Fibroblast of lung (primary cell): ENCODE data around the gene AFF4. TPM values are rescaled to one million over a fixed set of nuclear protein-coding genes. Genes with fewer than 3 reads are reported as not detected.
A peak's percentile ranks its signal among the peaks of the same experiment; 100 is the strongest.
"Not testable (repeated sequence)": the region's sequence is repeated elsewhere in the genome, so short reads cannot be mapped to it uniquely, and the experiment has no call there.

Source experiments
- DNase-seq, 2 donors: peaks; one replicate each; pipeline versions ENCODE4 v3.0.0 to v3.0.0-alpha.2; 2010; ENCODE audit warnings: low read depth in 2 of 2
- H2AFZ ChIP-seq: 2 replicates; pipeline ENCODE4 v1.5.1; 2012; ENCODE audit warnings: low read length, control low read depth, inconsistent platforms
- H3K27ac ChIP-seq: 2 replicates; pipeline ENCODE4 v1.5.1; 2011; ENCODE audit warnings: low read length, control low read depth; ENCODE audit not compliant: insufficient read depth
- H3K27me3 ChIP-seq: 2 replicates; pipeline ENCODE4 v1.5.1; 2011; ENCODE audit warnings: mild to moderate bottlenecking, low read length; ENCODE audit not compliant: control insufficient read depth, insufficient read depth
- H3K36me3 ChIP-seq: 2 replicates; pipeline ENCODE4 v1.5.1; 2011; ENCODE audit warnings: low read length; ENCODE audit not compliant: control insufficient read depth, insufficient read depth
- H3K4me1 ChIP-seq: 2 replicates; pipeline ENCODE4 v1.5.1; 2011; ENCODE audit warnings: low read length; ENCODE audit not compliant: control insufficient read depth, insufficient read depth; ENCODE audit errors: extremely low read depth
- H3K4me2 ChIP-seq: 2 replicates; pipeline ENCODE4 v1.5.1; 2011; ENCODE audit warnings: low read length, control low read depth; ENCODE audit not compliant: insufficient read depth; ENCODE audit errors: extremely low read depth
- H3K4me3 ChIP-seq, 4 experiments: fragments of 200-600 bp in 1 of 4; sonication (generic) in 1 of 4; replicated peaks in 1 of 4; 2 replicates each; pipeline ENCODE4 v1.5.1; 2011 to 2016; ENCODE audit warnings: low read length in 4 of 4, low read depth in 3 of 4, mild to moderate bottlenecking in 3 of 4, control low read depth in 2 of 4, inconsistent platforms in 1 of 4, mixed read lengths in 1 of 4; ENCODE audit not compliant: insufficient read depth in 1 of 4; ENCODE audit errors: control extremely low read depth in 1 of 4
- H3K79me2 ChIP-seq: 2 replicates; pipeline ENCODE4 v1.5.1; 2012; ENCODE audit warnings: mild to moderate bottlenecking, low read length, inconsistent platforms; ENCODE audit not compliant: control insufficient read depth, insufficient read depth
- H3K9ac ChIP-seq: 2 replicates; pipeline ENCODE4 v1.5.1; 2011; ENCODE audit warnings: mild to moderate bottlenecking, low read length, control low read depth; ENCODE audit not compliant: insufficient read depth
- H3K9me3 ChIP-seq: 2 replicates; pipeline ENCODE4 v1.5.1; 2012; ENCODE audit warnings: low read depth, low read length; ENCODE audit not compliant: control insufficient read depth, insufficient read depth
- H4K20me1 ChIP-seq: 2 replicates; pipeline ENCODE4 v1.5.1; 2011; ENCODE audit warnings: low read length; ENCODE audit not compliant: control insufficient read depth, insufficient read depth; ENCODE audit errors: extremely low read depth
- CTCF ChIP-seq, 2 donors: IDR thresholded peaks in 1 of 2; conservative IDR thresholded peaks in 1 of 2; 1 replicate in 1 of 2; 2 replicates in 1 of 2; pipeline ENCODE4 v1.5.1; 2011 to 2012; ENCODE audit warnings: low read length in 2 of 2, control low read depth in 1 of 2, inconsistent platforms in 1 of 2, low read depth in 1 of 2, mild to moderate bottlenecking in 1 of 2
- EZH2 ChIP-seq: IDR thresholded peaks from 2 replicates; pipeline ENCODE4 v1.5.1; 2012; ENCODE audit warnings: low read length, control low read depth, mild to moderate bottlenecking; ENCODE audit errors: missing control alignments
- polyA plus RNA-seq, 2 donors: library from polyadenylated mRNA; depleted of rRNA in 1 of 2; stranded (reverse) in 1 of 2; unstranded in 1 of 2; fragments of >200 nt; gene quantifications; 2 replicates each; pipeline ENCODE4 v1.2.1, GENCODE V29; 2011 to 2012; ENCODE audit warnings: missing spikeins in 1 of 2
- total RNA-seq: library from RNA; depleted of rRNA; stranded (reverse); fragments of >200 nt; gene quantifications from 2 replicates; pipeline ENCODE4 v1.2.1, GENCODE V29; 2014

AFF4 gene
- total and polyA plus RNA-seq, 2 donors (not counting 1 experiment from before 2014, with no cell fraction given): 54.2 to 73.6 TPM

- Histone ChIP-seq H3K36me3 (no peaks in the 10 kb centered on the region), H3K4me3 (no peak overlapping the region), H3K4me1 (no peaks in the 10 kb centered on the region), H3K79me2 (no peaks in the 10 kb centered on the region), H3K27ac (no peak overlapping the region), H2AFZ (no peak overlapping the region), H3K9me3 (no peaks in the 10 kb centered on the region), H3K9ac (no peak overlapping the region), H3K4me2 (no peak overlapping the region), H4K20me1 (no peaks in the 10 kb centered on the region), H3K27me3 (no peaks in the 10 kb centered on the region)
- DNase-seq: no peak
- TF ChIP-seq EZH2 (no peak), CTCF (conservative IDR thresholded peaks at IDR 0.05 in 1 of 2, IDR thresholded peaks at IDR 0.05 in 1 of 2; ENCODE audit: low read depth in 1 of 2, low read length in 2 of 2) (no peak)
Measured at GRCh38 chr5:132979976-132980375, 16.5 kb upstream of the AFF4 start.

- Histone ChIP-seq H3K27me3 (no peaks in the 10 kb centered on the region), H3K79me2 (no peaks in the 10 kb centered on the region), H3K4me1 (no peaks in the 10 kb centered on the region), H3K4me2 (no peak overlapping the region), H3K9me3 (no peaks in the 10 kb centered on the region), H3K4me3 (no peak overlapping the region), H4K20me1 (no peaks in the 10 kb centered on the region), H3K9ac (no peak overlapping the region), H3K36me3 (no peaks in the 10 kb centered on the region), H2AFZ (no peak overlapping the region), H3K27ac (no peak overlapping the region)
- no peak for TF ChIP-seq EZH2
- no peak for TF ChIP-seq CTCF (conservative IDR thresholded peaks at IDR 0.05 in 1 of 2, IDR thresholded peaks at IDR 0.05 in 1 of 2; ENCODE audit: low read depth in 1 of 2, low read length in 2 of 2)
- peak; percentile 53 to 65 for DNase-seq
Measured at GRCh38 chr5:132979367-132979940, 16.0 kb upstream of the AFF4 start.

GRCh38 chr5:132976852-132977251 is 13.4 kb upstream of the AFF4 start:
- no peaks in the 10 kb centered on the region for H3K79me2 ChIP-seq
- no peak for TF ChIP-seq EZH2
- TF ChIP-seq CTCF (conservative IDR thresholded peaks at IDR 0.05 in 1 of 2, IDR thresholded peaks at IDR 0.05 in 1 of 2; ENCODE audit: low read depth in 1 of 2, low read length in 2 of 2): no peak
- no peaks in the 10 kb centered on the region for H3K9me3 ChIP-seq
- DNase-seq: no peak
- H3K27ac ChIP-seq: no peak overlapping the region
- H3K4me1 ChIP-seq: no peaks in the 10 kb centered on the region
- no peak overlapping the region for H2AFZ ChIP-seq
- H3K9ac ChIP-seq: no peak overlapping the region
- no peaks in the 10 kb centered on the region for H3K27me3 ChIP-seq
- no peak overlapping the region for H3K4me2 ChIP-seq
- no peak overlapping the region for H3K4me3 ChIP-seq
- no peaks in the 10 kb centered on the region for H3K36me3 ChIP-seq
- no peaks in the 10 kb centered on the region for H4K20me1 ChIP-seq

GRCh38 chr5:132972436-132972828 is 9.0 kb upstream of the AFF4 start:
- not testable (repeated sequence) for H4K20me1 ChIP-seq, H2AFZ ChIP-seq, H3K36me3 ChIP-seq, H3K4me3 ChIP-seq, H3K9ac ChIP-seq, H3K27me3 ChIP-seq, H3K79me2 ChIP-seq, H3K4me1 ChIP-seq, H3K4me2 ChIP-seq, H3K9me3 ChIP-seq, H3K27ac ChIP-seq, DNase-seq
